ENCODE results near the gene PIK3R6. TPM values are rescaled to one million over a fixed set of nuclear protein-coding genes. Genes with fewer than 3 reads are reported as not detected.

PIK3R6 gene
- polyA plus RNA-seq, 1 of the 3 experiments (the other 2 are of a cell fraction) = 0.03 TPM

GRCh38 chr17:8832711-8833352, 34.6 kb downstream of the PIK3R6 start:
- Histone ChIP-seq H3K9ac (no peak overlapping the region), H3K9me2 (no peaks in the 10 kb centered on the region), H3K4me2 (no peak overlapping the region), H4K20me1 (ENCODE audit: insufficient read depth) (no peaks in the 10 kb centered on the region), H3K79me2 (ENCODE audit: insufficient read depth) (no peaks in the 10 kb centered on the region), H3K4me3 (ENCODE audit: low read depth in 2 of 2, low read length in 1 of 2) (no peak overlapping the region), H3F3A (replicated peaks; ENCODE audit: insufficient read depth) (no peaks in the 10 kb centered on the region), H3K27me3 (ENCODE audit: insufficient read depth) (peaks cover 72% of the 10 kb centered on the region), H3K27ac (ENCODE audit: low read depth in 2 of 2, low read length in 1 of 2) (no peak overlapping the region), H2AFZ (ENCODE audit: low read depth) (no peak overlapping the region), H3K36me3 (replicated peaks in 1 of 2; ENCODE audit: control insufficient read depth in 1 of 2, insufficient read depth in 2 of 2, low read length in 1 of 2) (no peaks in the 10 kb centered on the region), H3K4me1 (ENCODE audit: control insufficient read depth in 1 of 2, insufficient read depth in 2 of 2, low read depth in 1 of 2, low read length in 1 of 2) (no peaks in the 10 kb centered on the region), H3K9me3 (no peaks in the 10 kb centered on the region)
- ChIA-PET CTCF (interaction anchor here (0.7 to 1.7 kb wide), 4 partner anchors 8 to 50 kb away, joined by 3 to 5 read pairs (median 4); no protein-coding TSS in a partner anchor), POLR2A (no interaction called here)
- DNase-seq = peak; percentile 75
- WGBS (ENCODE audit: low lambda C conversion rate) = 6% methylated on average over 7 of the region's 33 CpGs
- TF ChIP-seq EP300 (IDR thresholded peaks at IDR 0.05; ENCODE audit: borderline replicate concordance in 1 of 2, low read depth in 1 of 2, low read length in 1 of 2) (no peak), RAD21 (IDR thresholded peaks at IDR 0.05; ENCODE audit: low read length) (no peak), TCF12 (IDR thresholded peaks at IDR 0.05) (no peak), CTCF (IDR thresholded peaks at IDR 0.05) (peak; percentile 65), MXI1 (IDR thresholded peaks at IDR 0.05; ENCODE audit: low read depth, low read length) (no peak), JUND (IDR thresholded peaks at IDR 0.05) (no peak), PBX3 (IDR thresholded peaks at IDR 0.05) (no peak), RCOR1 (IDR thresholded peaks at IDR 0.05; ENCODE audit: low read length) (no peak), MAX (IDR thresholded peaks at IDR 0.05; ENCODE audit: low read depth) (no peak), GATA2 (CRISPR knock-in tag; IDR thresholded peaks at IDR 0.05) (no peak), NFIC (IDR thresholded peaks at IDR 0.05; ENCODE audit: borderline replicate concordance) (peak; percentile 46), TAF1 (IDR thresholded peaks at IDR 0.05; ENCODE audit: borderline replicate concordance, low read depth, low read length) (no peak)

- H3K4me2 ChIP-seq = no peak overlapping the region
- H4K20me1 ChIP-seq (ENCODE audit: insufficient read depth) = no peaks in the 10 kb centered on the region
- CTCF ChIA-PET = no interaction called here
- no peak overlapping the region for H3K9ac ChIP-seq
- no peak overlapping the region for H3K4me3 ChIP-seq (ENCODE audit: low read depth in 2 of 2, low read length in 1 of 2)
- no peak for TF ChIP-seq EZH2phosphoT487 (IDR thresholded peaks at IDR 0.05; ENCODE audit: borderline replicate concordance, low read depth)
- no peak for TF ChIP-seq RFX5 (IDR thresholded peaks at IDR 0.05; ENCODE audit: low read length)
- TF ChIP-seq GATA2 (CRISPR knock-in tag; IDR thresholded peaks at IDR 0.05) = no peak
- TF ChIP-seq CTCF (IDR thresholded peaks at IDR 0.05) = no peak
- TF ChIP-seq YY1 (IDR thresholded peaks at IDR 0.05; ENCODE audit: low read depth) = no peak
- no peak for TF ChIP-seq USF2 (IDR thresholded peaks at IDR 0.05; ENCODE audit: borderline replicate concordance, low read depth, low read length)
- no peak for TF ChIP-seq USF1 (IDR thresholded peaks at IDR 0.05; ENCODE audit: borderline replicate concordance, low read depth)
- no peak for TF ChIP-seq EP300 (IDR thresholded peaks at IDR 0.05; ENCODE audit: borderline replicate concordance in 1 of 2, low read depth in 1 of 2, low read length in 1 of 2)
- no peak for TF ChIP-seq TCF12 (IDR thresholded peaks at IDR 0.05)
- no peak overlapping the region for H2AFZ ChIP-seq (ENCODE audit: low read depth)
- no peaks in the 10 kb centered on the region for H3K9me2 ChIP-seq
- H3K9me3 ChIP-seq = no peaks in the 10 kb centered on the region
- no peak for DNase-seq
- H3K36me3 ChIP-seq (replicated peaks in 1 of 2; ENCODE audit: control insufficient read depth in 1 of 2, insufficient read depth in 2 of 2, low read length in 1 of 2) = no peaks in the 10 kb centered on the region
- H3K27me3 ChIP-seq (ENCODE audit: insufficient read depth) = peaks cover 68% of the 10 kb centered on the region
- no peaks in the 10 kb centered on the region for H3K79me2 ChIP-seq (ENCODE audit: insufficient read depth)
- POLR2A ChIA-PET = no interaction called here
- no peaks in the 10 kb centered on the region for H3K4me1 ChIP-seq (ENCODE audit: control insufficient read depth in 1 of 2, insufficient read depth in 2 of 2, low read depth in 1 of 2, low read length in 1 of 2)
- WGBS (ENCODE audit: low lambda C conversion rate) = 32% methylated on average over 5 of the region's 7 CpGs
- H3F3A ChIP-seq (replicated peaks; ENCODE audit: insufficient read depth) = no peaks in the 10 kb centered on the region
- no peak overlapping the region for H3K27ac ChIP-seq (ENCODE audit: low read depth in 2 of 2, low read length in 1 of 2)
These were observed 36.1 kb downstream of the PIK3R6 start for GRCh38 chr17:8831234-8831849.
